ENCODE measurements around the gene MBD5.

Gene MBD5

DNA sequence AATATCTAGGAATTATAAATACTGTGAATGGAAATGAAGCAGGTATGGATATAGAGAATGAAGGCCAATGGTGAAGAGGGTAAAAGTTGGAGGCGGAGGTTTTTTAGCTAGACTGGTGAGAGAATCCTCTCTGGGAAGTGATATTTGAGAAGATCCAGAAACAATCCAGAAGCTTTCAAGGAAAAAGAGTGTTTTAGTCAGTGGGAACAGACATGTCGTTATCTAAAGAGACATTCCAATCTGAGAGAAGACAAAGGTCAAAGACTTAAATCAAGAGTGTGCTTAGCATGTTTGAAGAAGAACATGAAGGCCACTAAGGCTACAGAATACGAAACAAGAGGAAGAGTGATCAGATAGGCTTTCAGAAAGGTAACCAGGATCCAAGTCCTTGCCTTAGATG lies 211.0 kb downstream of the MBD5 start:
- no peak overlapping the region for H3K4me3 ChIP-seq (ENCODE audit: low read depth in 1 of 2, low read length in 2 of 2)
- H3K4me1 ChIP-seq (ENCODE audit: control insufficient read depth in 1 of 2, insufficient read depth in 2 of 2, low read length in 2 of 2) = peaks cover 0 to 4% of the 10 kb centered on the region in 2 donors
- peaks cover 5 to 16% of the 10 kb centered on the region in 2 donors for H3K36me3 ChIP-seq (ENCODE audit: control insufficient read depth in 1 of 2, insufficient read depth in 2 of 2, low read length in 2 of 2)
- no peaks in the 10 kb centered on the region for H3K9me3 ChIP-seq (ENCODE audit: control insufficient read depth in 1 of 2, low read length in 2 of 2)
- H3K27me3 ChIP-seq (ENCODE audit: low read depth, low read length) = no peaks in the 10 kb centered on the region
- no peak overlapping the region for H3K27ac ChIP-seq (ENCODE audit: low read length)

DNA sequence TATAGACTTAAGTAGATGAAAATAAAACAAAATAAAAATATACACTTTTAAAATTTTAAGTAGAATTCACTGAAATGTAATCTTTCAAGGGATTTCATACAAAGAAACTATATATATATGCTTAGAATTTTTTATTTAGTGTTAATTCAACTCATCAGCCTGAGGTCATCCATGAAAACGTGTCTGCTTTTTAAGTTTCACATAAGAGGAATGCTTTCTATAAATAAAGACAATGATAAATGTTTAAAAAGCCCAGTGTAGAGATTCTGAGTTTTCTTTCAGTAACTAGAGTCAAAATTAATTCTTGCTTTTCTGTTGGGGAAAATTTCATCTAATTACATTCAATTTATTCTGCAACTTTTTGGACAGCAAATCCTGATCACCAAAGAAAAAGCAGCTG lies 213.3 kb downstream of the MBD5 start:
- Histone ChIP-seq H3K4me3 (ENCODE audit: low read depth in 1 of 2, low read length in 2 of 2) (no peak overlapping the region), H3K27ac (ENCODE audit: low read length) (no peak overlapping the region), H3K27me3 (ENCODE audit: low read depth, low read length) (no peaks in the 10 kb centered on the region), H3K9me3 (ENCODE audit: control insufficient read depth in 1 of 2, low read length in 2 of 2) (no peaks in the 10 kb centered on the region), H3K4me1 (ENCODE audit: control insufficient read depth in 1 of 2, insufficient read depth in 2 of 2, low read length in 2 of 2) (peaks cover 0 to 4% of the 10 kb centered on the region in 2 donors), H3K36me3 (ENCODE audit: control insufficient read depth in 1 of 2, insufficient read depth in 2 of 2, low read length in 2 of 2) (peaks cover 5 to 23% of the 10 kb centered on the region in 2 donors)

- H3K9me3 ChIP-seq (ENCODE audit: control insufficient read depth in 1 of 2, low read length in 2 of 2) = peaks cover 7 to 9% of the 10 kb centered on the region in 2 donors
- no peak overlapping the region for H3K27ac ChIP-seq (ENCODE audit: low read length)
- H3K36me3 ChIP-seq (ENCODE audit: control insufficient read depth in 1 of 2, insufficient read depth in 2 of 2, low read length in 2 of 2) = peaks cover 5 to 29% of the 10 kb centered on the region in 2 donors
- H3K27me3 ChIP-seq (ENCODE audit: low read depth, low read length) = no peaks in the 10 kb centered on the region
- peaks cover 0 to 4% of the 10 kb centered on the region in 2 donors for H3K4me1 ChIP-seq (ENCODE audit: control insufficient read depth in 1 of 2, insufficient read depth in 2 of 2, low read length in 2 of 2)
- H3K4me3 ChIP-seq (ENCODE audit: low read depth in 1 of 2, low read length in 2 of 2) = no peak overlapping the region
Observed at GRCh38 chr2:148237911-148238310, 217.0 kb downstream of the MBD5 start.

- H3K27ac ChIP-seq (ENCODE audit: low read length) = no peak overlapping the region
- no peaks in the 10 kb centered on the region for H3K27me3 ChIP-seq (ENCODE audit: low read depth, low read length)
- H3K4me3 ChIP-seq (ENCODE audit: low read depth in 1 of 2, low read length in 2 of 2) = no peak overlapping the region
- peaks cover 5 to 29% of the 10 kb centered on the region in 2 donors for H3K36me3 ChIP-seq (ENCODE audit: control insufficient read depth in 1 of 2, insufficient read depth in 2 of 2, low read length in 2 of 2)
- peaks cover 7 to 9% of the 10 kb centered on the region in 2 donors for H3K9me3 ChIP-seq (ENCODE audit: control insufficient read depth in 1 of 2, low read length in 2 of 2)
- H3K4me1 ChIP-seq (ENCODE audit: control insufficient read depth in 1 of 2, insufficient read depth in 2 of 2, low read length in 2 of 2) = peaks cover 0 to 4% of the 10 kb centered on the region in 2 donors
Observed at GRCh38 chr2:148238561-148238960, 217.7 kb downstream of the MBD5 start.

- peaks cover 5 to 24% of the 10 kb centered on the region in 2 donors for H3K36me3 ChIP-seq (ENCODE audit: control insufficient read depth in 1 of 2, insufficient read depth in 2 of 2, low read length in 2 of 2)
- H3K4me3 ChIP-seq (ENCODE audit: low read depth in 1 of 2, low read length in 2 of 2) = no peak overlapping the region
- H3K4me1 ChIP-seq (ENCODE audit: control insufficient read depth in 1 of 2, insufficient read depth in 2 of 2, low read length in 2 of 2) = no peaks in the 10 kb centered on the region
- H3K9me3 ChIP-seq (ENCODE audit: control insufficient read depth in 1 of 2, low read length in 2 of 2) = peaks cover 7 to 9% of the 10 kb centered on the region in 2 donors
- no peaks in the 10 kb centered on the region for H3K27me3 ChIP-seq (ENCODE audit: low read depth, low read length)
- H3K27ac ChIP-seq (ENCODE audit: low read length) = no peak overlapping the region
Observed at GRCh38 chr2:148240838-148241237, 219.9 kb downstream of the MBD5 start.

DNA sequence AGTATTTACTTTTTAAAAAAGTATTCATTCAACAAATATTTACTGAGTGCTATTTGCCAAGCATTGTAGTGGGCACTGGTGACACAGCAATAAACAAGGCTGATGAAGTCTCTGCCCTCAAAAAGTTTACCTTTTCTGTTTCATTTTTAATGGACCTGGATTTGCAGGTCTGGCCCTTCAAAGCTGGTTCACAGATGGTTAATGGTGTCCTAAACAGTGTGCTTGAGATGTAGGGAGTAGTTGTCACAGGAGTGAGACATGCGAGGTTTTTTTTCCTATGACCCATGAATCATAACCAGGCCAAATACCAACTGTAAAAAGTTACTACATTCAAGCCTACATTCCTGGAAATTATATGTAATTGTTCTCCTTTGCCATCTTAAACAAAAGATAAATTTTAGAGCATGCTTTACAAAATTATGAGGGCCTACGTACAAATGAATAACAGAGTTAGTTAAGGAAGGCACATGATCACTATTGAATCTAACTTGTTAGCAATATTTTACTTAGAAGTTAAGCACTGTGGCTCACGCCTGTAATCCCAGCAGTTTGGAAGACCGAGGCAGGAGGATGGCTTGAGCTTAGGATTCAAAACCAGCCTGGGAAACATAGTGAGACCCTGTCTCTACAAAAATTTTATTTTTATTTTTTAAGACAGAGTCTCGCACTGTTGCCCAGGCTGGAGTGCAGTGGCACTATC lies 223.9 kb downstream of the MBD5 start:
- peaks cover 0 to 5% of the 10 kb centered on the region in 2 donors for H3K36me3 ChIP-seq (ENCODE audit: control insufficient read depth in 1 of 2, insufficient read depth in 2 of 2, low read length in 2 of 2)
- H3K27me3 ChIP-seq (ENCODE audit: low read depth, low read length) = no peaks in the 10 kb centered on the region
- H3K4me3 ChIP-seq (ENCODE audit: low read depth in 1 of 2, low read length in 2 of 2) = no peak overlapping the region
- H3K27ac ChIP-seq (ENCODE audit: low read length) = no peak overlapping the region
- H3K4me1 ChIP-seq (ENCODE audit: control insufficient read depth in 1 of 2, insufficient read depth in 2 of 2, low read length in 2 of 2) = no peaks in the 10 kb centered on the region
- H3K9me3 ChIP-seq (ENCODE audit: control insufficient read depth in 1 of 2, low read length in 2 of 2) = peaks cover 7 to 9% of the 10 kb centered on the region in 2 donors

DNA sequence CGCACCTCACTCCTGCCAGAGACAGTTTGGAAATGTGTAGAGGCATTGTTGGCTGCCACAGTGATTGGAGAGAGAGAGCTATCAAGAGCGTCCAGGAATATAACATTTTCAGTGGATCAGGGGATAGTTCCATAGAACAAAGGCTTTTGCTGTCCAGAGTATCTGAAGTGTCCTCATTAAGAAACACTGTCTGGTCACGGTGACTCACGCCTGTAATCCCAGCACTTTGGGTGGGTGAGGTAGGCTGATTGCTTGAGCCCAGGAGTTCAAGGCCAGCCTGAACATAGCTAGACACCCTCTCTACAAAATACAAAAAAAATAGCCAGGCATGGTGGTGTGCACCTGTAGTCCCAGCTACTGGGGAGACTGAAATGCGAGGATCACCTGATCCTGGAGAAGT lies 231.1 kb downstream of the MBD5 start:
- H3K4me1 ChIP-seq (ENCODE audit: control insufficient read depth in 1 of 2, insufficient read depth in 2 of 2, low read length in 2 of 2) = no peaks in the 10 kb centered on the region
- H3K9me3 ChIP-seq (ENCODE audit: control insufficient read depth in 1 of 2, low read length in 2 of 2) = peaks cover 0 to 4% of the 10 kb centered on the region in 2 donors

DNA sequence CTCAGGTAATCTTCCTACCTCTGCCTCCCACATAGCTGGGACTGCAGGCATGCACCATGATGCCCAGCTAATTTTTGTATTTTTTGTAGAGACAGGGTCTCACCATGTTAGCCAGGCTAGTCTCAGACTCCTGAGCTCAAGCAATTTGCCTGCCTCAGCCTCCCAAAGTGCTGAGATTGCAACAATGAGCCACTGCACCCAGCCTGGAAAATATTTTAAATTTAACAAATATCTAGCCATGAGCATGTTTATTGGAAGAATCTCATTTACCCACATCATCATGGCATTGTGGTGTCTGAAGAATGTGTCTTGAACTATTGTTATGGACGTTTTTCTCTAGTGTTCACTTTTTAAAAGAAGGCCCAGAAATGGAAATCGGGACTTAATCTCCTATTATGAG lies 231.8 kb downstream of the MBD5 start:
- no peak overlapping the region for H3K27ac ChIP-seq (ENCODE audit: low read length)
- H3K27me3 ChIP-seq (ENCODE audit: low read depth, low read length) = no peaks in the 10 kb centered on the region
- H3K4me1 ChIP-seq (ENCODE audit: control insufficient read depth in 1 of 2, insufficient read depth in 2 of 2, low read length in 2 of 2) = no peaks in the 10 kb centered on the region
- peaks cover 0 to 4% of the 10 kb centered on the region in 2 donors for H3K9me3 ChIP-seq (ENCODE audit: control insufficient read depth in 1 of 2, low read length in 2 of 2)
- H3K36me3 ChIP-seq (ENCODE audit: control insufficient read depth in 1 of 2, insufficient read depth in 2 of 2, low read length in 2 of 2) = peaks cover 0 to 9% of the 10 kb centered on the region in 2 donors
- no peak overlapping the region for H3K4me3 ChIP-seq (ENCODE audit: low read depth in 1 of 2, low read length in 2 of 2)

More for the DNA sequence above, 231.1 kb downstream of the MBD5 start:
- H3K27ac ChIP-seq (ENCODE audit: low read length) = no peak overlapping the region
- no peak overlapping the region for H3K4me3 ChIP-seq (ENCODE audit: low read depth in 1 of 2, low read length in 2 of 2)
- H3K27me3 ChIP-seq (ENCODE audit: low read depth, low read length) = no peaks in the 10 kb centered on the region
- peaks cover 0 to 9% of the 10 kb centered on the region in 2 donors for H3K36me3 ChIP-seq (ENCODE audit: control insufficient read depth in 1 of 2, insufficient read depth in 2 of 2, low read length in 2 of 2)

GRCh38 chr2:148253685-148254084 lies 232.8 kb downstream of the MBD5 start:
- H3K4me1 ChIP-seq (ENCODE audit: control insufficient read depth in 1 of 2, insufficient read depth in 2 of 2, low read length in 2 of 2) = no peaks in the 10 kb centered on the region
- no peaks in the 10 kb centered on the region for H3K27me3 ChIP-seq (ENCODE audit: low read depth, low read length)
- no peak overlapping the region for H3K27ac ChIP-seq (ENCODE audit: low read length)
- no peak overlapping the region for H3K4me3 ChIP-seq (ENCODE audit: low read depth in 1 of 2, low read length in 2 of 2)
- H3K9me3 ChIP-seq (ENCODE audit: control insufficient read depth in 1 of 2, low read length in 2 of 2) = peaks cover 0 to 4% of the 10 kb centered on the region in 2 donors
- peaks cover 0 to 13% of the 10 kb centered on the region in 2 donors for H3K36me3 ChIP-seq (ENCODE audit: control insufficient read depth in 1 of 2, insufficient read depth in 2 of 2, low read length in 2 of 2)

GRCh38 chr2:148255929-148256328 lies 235.0 kb downstream of the MBD5 start:
- Histone ChIP-seq H3K27me3 (ENCODE audit: low read depth, low read length) (no peaks in the 10 kb centered on the region), H3K4me1 (ENCODE audit: control insufficient read depth in 1 of 2, insufficient read depth in 2 of 2, low read length in 2 of 2) (no peaks in the 10 kb centered on the region), H3K27ac (ENCODE audit: low read length) (no peak overlapping the region), H3K4me3 (ENCODE audit: low read depth in 1 of 2, low read length in 2 of 2) (no peak overlapping the region), H3K36me3 (ENCODE audit: control insufficient read depth in 1 of 2, insufficient read depth in 2 of 2, low read length in 2 of 2) (peaks cover 0 to 16% of the 10 kb centered on the region in 2 donors), H3K9me3 (ENCODE audit: control insufficient read depth in 1 of 2, low read length in 2 of 2) (peaks cover 0 to 4% of the 10 kb centered on the region in 2 donors)

DNA sequence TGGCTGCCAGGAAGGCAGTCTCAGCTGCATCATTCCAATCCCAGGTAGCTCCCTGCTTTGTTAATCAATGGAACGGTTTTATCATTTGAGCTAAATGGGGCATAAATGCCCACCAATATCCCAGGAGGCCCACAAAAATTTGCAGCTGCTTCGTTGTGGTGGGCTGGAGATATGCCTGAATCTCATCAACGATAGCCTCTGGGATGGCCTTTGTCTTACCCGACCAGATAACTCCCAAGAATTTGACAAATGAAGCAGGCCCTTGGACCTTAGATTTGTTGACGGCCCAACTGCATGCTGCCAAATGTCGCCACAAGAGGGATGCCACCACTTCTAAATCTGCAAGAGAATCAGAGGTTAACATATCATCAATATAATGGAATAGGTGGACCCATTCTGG lies 236.4 kb downstream of the MBD5 start:
- H3K27ac ChIP-seq (ENCODE audit: low read length) = no peak overlapping the region
- no peaks in the 10 kb centered on the region for H3K27me3 ChIP-seq (ENCODE audit: low read depth, low read length)
- no peak overlapping the region for H3K4me3 ChIP-seq (ENCODE audit: low read depth in 1 of 2, low read length in 2 of 2)
- H3K36me3 ChIP-seq (ENCODE audit: control insufficient read depth in 1 of 2, insufficient read depth in 2 of 2, low read length in 2 of 2) = peaks cover 0 to 16% of the 10 kb centered on the region in 2 donors
- H3K9me3 ChIP-seq (ENCODE audit: control insufficient read depth in 1 of 2, low read length in 2 of 2) = peaks cover 0 to 4% of the 10 kb centered on the region in 2 donors
- no peaks in the 10 kb centered on the region for H3K4me1 ChIP-seq (ENCODE audit: control insufficient read depth in 1 of 2, insufficient read depth in 2 of 2, low read length in 2 of 2)

- Histone ChIP-seq H3K27ac (ENCODE audit: low read length) (no peak overlapping the region), H3K27me3 (ENCODE audit: low read depth, low read length) (no peaks in the 10 kb centered on the region), H3K9me3 (ENCODE audit: control insufficient read depth in 1 of 2, low read length in 2 of 2) (peaks cover 0 to 4% of the 10 kb centered on the region in 2 donors), H3K4me1 (ENCODE audit: control insufficient read depth in 1 of 2, insufficient read depth in 2 of 2, low read length in 2 of 2) (no peaks in the 10 kb centered on the region), H3K36me3 (ENCODE audit: control insufficient read depth in 1 of 2, insufficient read depth in 2 of 2, low read length in 2 of 2) (peaks cover 0 to 16% of the 10 kb centered on the region in 2 donors), H3K4me3 (ENCODE audit: low read depth in 1 of 2, low read length in 2 of 2) (no peak overlapping the region)
Observed at GRCh38 chr2:148258124-148258523, 237.2 kb downstream of the MBD5 start.
